HG02943 (cell line): ENCODE data around the gene ANKRD33.

ENCODE experiments used
- ATAC-seq: cut with Tn5 transposase; IDR thresholded peaks from one replicate; pipeline ENCODE4 v1.9.1; 2021; ENCODE audit warnings: mild to moderate bottlenecking, low read depth, moderate library complexity; ENCODE audit not compliant: unreplicated experiment

ANKRD33 gene

GRCh38 chr12:51887476-51888315, at the start of gene ANKRD33:
Gene ANKRD33 (plus strand): TSS chr12:51888103. CDS start chr12:51888187, 84 bp downstream.
- ATAC-seq = no peak

- ATAC-seq = no peak
These were observed 49.1 kb upstream of the ANKRD33 start for GRCh38 chr12:51838762-51839161.

- no peak for ATAC-seq
These were observed 48.5 kb upstream of the ANKRD33 start for GRCh38 chr12:51839310-51839947.

GRCh38 chr12:51840966-51841365, 46.9 kb upstream of the ANKRD33 start:
- no peak for ATAC-seq

- ATAC-seq = no peak
These were observed 46.2 kb upstream of the ANKRD33 start for GRCh38 chr12:51841727-51842126.

GRCh38 chr12:51844854-51845253, 43.0 kb upstream of the ANKRD33 start:
- no peak for ATAC-seq

- no peak for ATAC-seq
These were observed 42.4 kb upstream of the ANKRD33 start for GRCh38 chr12:51845482-51845881.

GRCh38 chr12:51846271-51846691, 41.6 kb upstream of the ANKRD33 start:
- no peak for ATAC-seq

GRCh38 chr12:51846911-51847642, 40.8 kb upstream of the ANKRD33 start:
- no peak for ATAC-seq

- no peak for ATAC-seq
These were observed 40.1 kb upstream of the ANKRD33 start for GRCh38 chr12:51847643-51848325.

- no peak for ATAC-seq
These were observed 39.6 kb upstream of the ANKRD33 start, which contains the start of gene FIGNL2 for GRCh38 chr12:51848326-51848727. Gene FIGNL2 (minus strand): TSS chr12:51848718. CDS start chr12:51822413, 26,305 bp downstream.

GRCh38 chr12:51848841-51849735, 38.8 kb upstream of the ANKRD33 start:
- no peak for ATAC-seq

GRCh38 chr12:51850081-51850964, 37.6 kb upstream of the ANKRD33 start:
- ATAC-seq = no peak

- ATAC-seq = no peak
These were observed 37.0 kb upstream of the ANKRD33 start for GRCh38 chr12:51850965-51851299.

- ATAC-seq = no peak
These were observed 36.3 kb upstream of the ANKRD33 start for GRCh38 chr12:51851413-51852124.

- ATAC-seq = no peak
These were observed 35.3 kb upstream of the ANKRD33 start for GRCh38 chr12:51852404-51853137.
